Skin of body (tissue), 2 donors: ENCODE data around the gene USP5. TPM values are rescaled to one million over a fixed set of nuclear protein-coding genes. Genes with fewer than 3 reads are reported as not detected.

ENCODE experiments used
- DNase-seq: peaks from one replicate; lab custom pipeline; 2025; lab: John Stamatoyannopoulos, UW
- total RNA-seq: library from RNA; depleted of rRNA; stranded (reverse); fragments of >200 nt; gene quantifications from one replicate; pipeline ENCODE4 v1.2.3, GENCODE V29; 2014

Gene USP5
- total RNA-seq, 1 donor from 2014 or later = 35.7 TPM

GRCh38 chr12:6825398-6826124, 26.4 kb upstream of the USP5 start:
- DNase-seq = peak; percentile 76

GRCh38 chr12:6826125-6826733, 25.7 kb upstream of the USP5 start:
- DNase-seq = no peak

- DNase-seq = no peak
These were observed 25.1 kb upstream of the USP5 start for GRCh38 chr12:6826734-6827436.

GRCh38 chr12:6827437-6827911, 24.5 kb upstream of the USP5 start:
- DNase-seq = peak; percentile 57

- peak; percentile 55 for DNase-seq
These were observed 23.8 kb upstream of the USP5 start, which contains the start of gene P3H3 for GRCh38 chr12:6827982-6828780. Gene P3H3, plus strand, starts transcription at chr12:6828407. Its CDS starts 34 bp downstream, at chr12:6828441.

- DNase-seq = peak; percentile 45
These were observed 23.0 kb upstream of the USP5 start for GRCh38 chr12:6828781-6829535.

GRCh38 chr12:6829536-6830220, 22.3 kb upstream of the USP5 start:
- no peak for DNase-seq

- DNase-seq = no peak
These were observed 21.6 kb upstream of the USP5 start for GRCh38 chr12:6830286-6830890.

GRCh38 chr12:6830999-6831398, 21.0 kb upstream of the USP5 start:
- DNase-seq = no peak

- no peak for DNase-seq
These were observed 20.4 kb upstream of the USP5 start for GRCh38 chr12:6831450-6831995.

- no peak for DNase-seq
These were observed 19.8 kb upstream of the USP5 start for GRCh38 chr12:6832125-6832524.

- DNase-seq = no peak
These were observed 18.6 kb upstream of the USP5 start for GRCh38 chr12:6833189-6833890.

- DNase-seq = no peak
These were observed 17.7 kb upstream of the USP5 start for GRCh38 chr12:6834254-6834653.

GRCh38 chr12:6834873-6835272, 17.1 kb upstream of the USP5 start:
- no peak for DNase-seq

GRCh38 chr12:6836851-6837250, 15.1 kb upstream of the USP5 start:
- no peak for DNase-seq

- DNase-seq = no peak
These were observed 14.4 kb upstream of the USP5 start for GRCh38 chr12:6837370-6838060.

- DNase-seq = no peak
These were observed 13.1 kb upstream of the USP5 start for GRCh38 chr12:6838854-6839253.
